ENCODE results near the gene LUC7L3.

The LUC7L3 gene

GRCh38 chr17:50805486-50805885, 86.1 kb downstream of the LUC7L3 start:
- in situ Hi-C loops (cut with MboI; ENCODE audit: low pct_unique_long_range_greater_than_20kb, low sequenced_read_pairs, unreplicated experiment), result no loop called here
- TF ChIP-seq CTCF (IDR thresholded peaks at IDR 0.05; ENCODE audit: extremely low read depth, insufficient read depth, missing control alignments), result no peak
- no peak for DNase-seq (ENCODE audit: low spot score)

All from GM13977 (cell line).